Activated T-helper 2 cell treated with anti-CD3 and anti-CD28 coated beads, Interferon-gamma antibody, Interleukin-2, Interleukin-4, amounts not matched to agents 10 μg/mL and 5 μg/mL and 100 μg/mL, durations not matched to agents 14 hours and 24 hours and 36 hours (primary cell): ENCODE results near the gene CMTM4. TPM values are rescaled to one million over a fixed set of nuclear protein-coding genes. Genes with fewer than 3 reads are reported as not detected.

Source experiments
- DNase-seq: peaks from one replicate; pipeline ENCODE4 v3.0.0; 2021; ENCODE audit warnings: low spot score
- H3K27ac Mint-ChIP-seq: one replicate; pipeline ENCODE4 v1.8.0; 2021; ENCODE audit warnings: mixed read lengths
- H3K27me3 Mint-ChIP-seq: one replicate; pipeline ENCODE4 v1.8.0; 2021; ENCODE audit warnings: low read depth, mixed read lengths
- H3K36me3 Mint-ChIP-seq: one replicate; pipeline ENCODE4 v1.8.0; 2021; ENCODE audit warnings: low read depth, mixed read lengths
- H3K4me1 Mint-ChIP-seq: one replicate; pipeline ENCODE4 v1.8.0; 2021; ENCODE audit warnings: low read depth, mixed read lengths
- H3K4me3 Mint-ChIP-seq: one replicate; pipeline ENCODE4 v1.8.0; 2021; ENCODE audit warnings: low read depth, mild to moderate bottlenecking, moderate library complexity, mixed read lengths
- H3K9me3 Mint-ChIP-seq: one replicate; pipeline ENCODE4 v1.8.0; 2021; ENCODE audit warnings: mixed read lengths
- intact Hi-C: fragments of 100-400 bp; cut with micrococcal nuclease; formaldehyde crosslinking; loops from one replicate; pipeline ENCODE4 v1.15.1; 2023
- total RNA-seq: library from RNA; stranded (reverse); gene quantifications from 2 replicates; pipeline ENCODE4 v1.2.3, GENCODE V29; 2022

CMTM4 gene
- total RNA-seq, 1 donor from 2014 or later = 4.0 TPM

DNA sequence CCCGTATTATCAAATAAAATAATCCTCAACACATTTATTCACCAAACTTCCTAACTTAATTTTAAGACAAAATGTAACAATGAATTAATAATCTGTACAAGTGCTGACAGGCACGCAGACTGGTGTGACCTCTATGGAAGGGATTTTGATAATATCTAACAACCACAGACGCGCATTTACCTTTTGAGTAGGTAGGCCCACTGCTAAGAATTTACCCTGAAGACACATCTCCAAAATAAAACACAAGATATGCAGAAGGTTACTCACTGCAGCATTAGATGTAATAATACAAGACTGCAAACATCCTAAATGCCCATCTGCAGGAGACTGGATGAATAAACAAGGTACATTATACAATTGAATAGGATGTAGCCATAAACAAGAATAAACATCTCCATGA is 22.7 kb upstream of the CMTM4 start:
- intact Hi-C loops = no loop called here
- no peak overlapping the region for H3K4me3 Mint-ChIP-seq

DNA sequence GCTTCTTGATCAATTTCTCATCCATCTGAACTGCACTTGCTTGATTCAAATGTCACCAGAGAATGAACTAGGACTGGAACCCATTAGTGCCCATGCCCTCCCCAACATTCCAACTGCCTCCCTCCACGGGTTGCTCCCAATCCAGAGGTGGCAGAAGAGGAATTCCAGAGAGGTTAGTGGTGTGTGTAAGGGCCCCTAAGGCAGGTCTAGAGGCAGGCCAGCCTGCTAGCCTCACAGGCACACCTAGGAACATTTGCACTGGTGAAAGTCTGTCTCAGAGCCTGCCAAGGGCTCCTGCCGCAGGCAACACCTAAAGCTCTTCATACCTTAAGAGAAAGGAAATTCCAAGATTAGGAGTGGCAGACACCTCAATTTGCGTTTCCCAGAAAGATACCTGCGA is 21.2 kb upstream of the CMTM4 start:
- H3K9me3 Mint-ChIP-seq = no peaks in the 10 kb centered on the region
- H3K36me3 Mint-ChIP-seq = peaks cover 14% of the 10 kb centered on the region
- no peaks in the 10 kb centered on the region for H3K27me3 Mint-ChIP-seq
- intact Hi-C loops = no loop called here
- no peaks in the 10 kb centered on the region for H3K4me1 Mint-ChIP-seq
- no peak overlapping the region for H3K27ac Mint-ChIP-seq
- no peak for DNase-seq
- no peak overlapping the region for H3K4me3 Mint-ChIP-seq

More for the DNA sequence above, 22.7 kb upstream of the CMTM4 start:
- Mint-ChIP-seq H3K27me3 (no peaks in the 10 kb centered on the region), H3K36me3 (peaks cover 27% of the 10 kb centered on the region), H3K27ac (no peak overlapping the region), H3K9me3 (no peaks in the 10 kb centered on the region), H3K4me1 (no peaks in the 10 kb centered on the region)
- DNase-seq = no peak

DNA sequence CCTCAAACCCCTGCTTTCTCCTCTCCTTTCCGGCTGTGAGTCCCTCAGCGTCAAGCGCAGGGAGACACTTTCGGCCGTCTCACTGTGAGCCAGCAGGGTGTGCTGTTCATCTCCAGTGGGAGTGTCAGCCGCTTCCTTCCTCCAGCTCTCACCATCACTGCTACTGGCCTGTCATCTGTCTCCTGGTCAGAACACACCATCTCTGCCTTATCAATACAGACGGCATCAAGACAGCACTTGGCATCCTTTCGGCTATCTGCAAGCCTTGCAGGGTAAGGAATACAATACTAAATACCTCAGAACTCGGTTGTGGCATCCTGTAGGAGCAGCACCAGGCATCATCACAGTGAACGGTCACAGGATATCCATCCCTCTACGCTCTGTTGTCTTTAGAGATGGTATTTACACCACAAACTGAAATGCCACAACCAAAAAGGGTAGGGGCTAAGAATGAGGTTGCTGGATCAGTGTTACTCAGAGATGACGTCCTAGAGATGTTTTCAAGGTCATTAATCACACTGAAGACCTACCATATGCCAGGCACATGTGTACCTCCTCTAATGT is 20.7 kb upstream of the CMTM4 start:
- no peak for DNase-seq
- intact Hi-C loops = no loop called here
- Mint-ChIP-seq H3K4me3 (no peak overlapping the region), H3K9me3 (no peaks in the 10 kb centered on the region), H3K27me3 (peaks cover 3% of the 10 kb centered on the region), H3K4me1 (no peaks in the 10 kb centered on the region), H3K27ac (no peak overlapping the region), H3K36me3 (peaks cover 10% of the 10 kb centered on the region)

DNA sequence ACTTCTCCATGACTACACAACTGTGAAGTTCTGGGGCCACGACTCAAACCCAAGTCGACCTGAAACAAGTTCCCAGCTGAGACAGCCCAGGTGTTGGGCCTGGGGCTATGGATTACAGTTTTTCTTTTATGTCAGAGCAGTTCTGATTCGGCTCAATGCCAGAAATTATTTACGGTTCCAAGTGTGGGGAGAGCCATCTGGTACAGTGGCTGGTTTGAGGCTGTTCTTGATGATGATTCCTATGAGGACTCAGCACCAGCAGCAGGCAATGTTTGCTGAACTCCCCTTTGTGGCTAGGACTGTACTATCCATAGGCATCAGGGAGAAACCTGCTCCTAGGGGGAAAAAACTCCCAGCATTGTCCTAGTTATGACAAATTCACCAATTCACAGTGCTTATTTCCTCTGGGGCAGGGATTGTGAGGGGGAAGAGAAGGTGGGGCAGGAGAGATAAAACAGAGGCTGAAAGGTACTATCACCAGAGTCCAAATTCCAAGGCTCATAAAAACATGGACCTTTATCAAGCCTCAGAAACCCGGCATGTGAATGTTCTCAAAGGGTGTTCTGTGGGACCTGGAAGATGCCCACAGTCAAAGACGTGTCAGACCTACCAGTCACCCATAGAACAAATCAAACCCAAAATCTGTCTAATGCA is 18.2 kb upstream of the CMTM4 start:
- intact Hi-C loops = no loop called here

DNA sequence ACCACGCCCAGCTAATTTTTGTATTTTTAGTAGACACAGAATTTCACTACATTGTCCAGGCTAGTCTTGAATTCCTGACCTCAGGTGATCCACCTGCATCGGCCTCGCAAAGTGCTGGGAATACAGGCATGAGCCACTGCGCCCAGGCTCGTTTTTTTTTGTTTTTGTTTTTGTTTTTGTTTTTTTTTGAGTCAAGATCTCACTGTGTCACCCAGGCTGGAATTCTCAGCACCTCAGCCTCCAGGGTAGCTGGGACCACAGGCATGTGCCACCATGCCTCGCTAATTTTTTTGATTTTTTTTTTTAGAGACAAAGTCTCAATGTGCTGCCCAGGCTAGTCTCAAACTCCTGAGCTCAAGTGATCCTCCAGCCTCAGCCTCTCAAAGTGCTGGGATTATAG is 17.5 kb upstream of the CMTM4 start:
- Mint-ChIP-seq H3K27ac (no peak overlapping the region), H3K36me3 (peaks cover under 1% of the 10 kb centered on the region), H3K9me3 (no peaks in the 10 kb centered on the region), H3K4me3 (no peak overlapping the region), H3K27me3 (peaks cover 3% of the 10 kb centered on the region), H3K4me1 (no peaks in the 10 kb centered on the region)
- intact Hi-C loops = no loop called here
- no peak for DNase-seq

More for the DNA sequence above, 18.2 kb upstream of the CMTM4 start:
- Mint-ChIP-seq H3K9me3 (no peaks in the 10 kb centered on the region), H3K27me3 (peaks cover 3% of the 10 kb centered on the region), H3K36me3 (peaks cover 3% of the 10 kb centered on the region), H3K4me3 (no peak overlapping the region), H3K4me1 (no peaks in the 10 kb centered on the region), H3K27ac (no peak overlapping the region)
- no peak for DNase-seq

DNA sequence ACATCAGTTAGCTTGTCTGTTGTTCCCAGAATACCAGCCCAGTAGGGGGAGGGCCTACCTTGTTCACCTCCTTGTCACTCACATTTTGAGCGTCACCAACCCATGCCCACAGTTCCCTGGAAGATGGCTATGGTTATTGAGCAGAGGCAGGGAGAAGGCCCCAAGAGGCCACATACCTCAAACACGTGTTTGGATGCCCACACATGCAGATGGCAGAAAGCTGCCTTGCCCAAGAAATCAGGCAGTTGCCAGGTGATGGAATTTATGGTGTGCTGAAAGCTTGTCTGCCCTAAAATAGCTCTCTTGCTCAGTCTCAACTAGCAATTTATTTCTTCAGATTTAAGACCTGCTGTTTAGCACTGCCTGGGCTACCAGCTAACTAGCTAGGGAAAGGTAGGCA is 16.5 kb upstream of the CMTM4 start:
- intact Hi-C loops = no loop called here
- Mint-ChIP-seq H3K27ac (no peak overlapping the region), H3K9me3 (no peaks in the 10 kb centered on the region), H3K4me1 (no peaks in the 10 kb centered on the region), H3K27me3 (peaks cover 7% of the 10 kb centered on the region), H3K36me3 (no peaks in the 10 kb centered on the region), H3K4me3 (no peak overlapping the region)
- no peak for DNase-seq

DNA sequence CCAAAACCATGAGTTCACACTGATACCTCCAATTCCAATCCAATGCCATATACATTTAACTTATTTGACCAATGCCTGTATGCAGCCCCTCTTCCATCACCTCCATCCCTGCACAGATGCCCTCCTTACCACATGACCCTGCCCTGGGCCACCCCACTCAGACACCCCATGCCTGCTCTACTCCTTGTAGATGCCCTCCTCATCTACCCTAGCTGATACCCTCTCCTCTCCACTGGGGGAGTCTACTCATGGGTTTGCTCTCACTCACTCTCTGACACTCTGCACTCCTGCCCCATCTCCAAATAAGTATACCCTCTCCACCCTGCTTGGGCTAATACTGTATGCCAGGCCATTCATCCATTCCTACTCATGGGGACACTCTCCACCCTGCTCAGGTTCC is 16.0 kb upstream of the CMTM4 start:
- Mint-ChIP-seq H3K27ac (no peak overlapping the region), H3K9me3 (no peaks in the 10 kb centered on the region), H3K27me3 (peaks cover 9% of the 10 kb centered on the region), H3K36me3 (no peaks in the 10 kb centered on the region), H3K4me1 (no peaks in the 10 kb centered on the region), H3K4me3 (no peak overlapping the region)
- no peak for DNase-seq
- intact Hi-C loops = no loop called here

DNA sequence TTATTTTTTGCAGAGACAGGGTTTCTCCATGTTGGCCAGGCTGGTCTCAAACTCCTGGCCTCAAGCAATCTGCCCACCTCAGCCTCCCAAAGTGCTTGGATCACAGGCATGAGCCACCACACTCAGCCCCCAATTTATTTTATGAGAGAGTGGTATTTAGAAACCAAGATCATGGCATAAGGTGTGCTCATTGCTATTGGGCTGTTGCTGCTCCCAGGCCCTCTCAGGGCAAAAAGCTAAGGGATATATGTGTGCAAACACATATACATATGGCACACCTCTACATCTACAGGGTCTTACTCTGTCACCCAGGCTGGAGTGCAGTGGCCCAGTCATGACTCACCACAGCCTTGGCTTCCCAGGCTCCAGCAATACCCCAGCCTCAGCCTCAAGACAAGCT is 15.0 kb upstream of the CMTM4 start:
- no peaks in the 10 kb centered on the region for H3K36me3 Mint-ChIP-seq
- H3K4me1 Mint-ChIP-seq = no peaks in the 10 kb centered on the region
- DNase-seq = no peak
- intact Hi-C loops = no loop called here
- H3K27me3 Mint-ChIP-seq = peaks cover 10% of the 10 kb centered on the region
- no peak overlapping the region for H3K4me3 Mint-ChIP-seq
- no peak overlapping the region for H3K27ac Mint-ChIP-seq
- H3K9me3 Mint-ChIP-seq = no peaks in the 10 kb centered on the region

DNA sequence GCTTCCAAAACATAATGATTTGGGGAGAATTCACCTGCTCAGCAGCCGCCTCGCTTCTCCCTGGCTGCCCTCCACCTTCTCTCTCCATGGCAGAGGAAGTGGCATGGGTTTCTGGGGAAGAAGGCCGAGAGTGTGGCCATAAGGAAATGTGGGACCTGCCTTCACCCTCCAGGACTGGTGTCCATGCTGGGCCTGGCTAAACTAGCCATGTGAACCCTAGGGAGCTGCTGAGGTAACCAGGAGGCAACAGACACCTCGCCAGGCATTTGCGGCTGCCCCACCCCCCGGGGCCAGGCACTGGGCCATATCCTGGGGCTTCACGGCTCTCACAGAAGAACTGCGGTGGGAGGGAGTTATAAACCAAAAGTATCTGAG is 9.9 kb upstream of the CMTM4 start:
- DNase-seq = no peak
- H3K27me3 Mint-ChIP-seq = peaks cover 13% of the 10 kb centered on the region

DNA sequence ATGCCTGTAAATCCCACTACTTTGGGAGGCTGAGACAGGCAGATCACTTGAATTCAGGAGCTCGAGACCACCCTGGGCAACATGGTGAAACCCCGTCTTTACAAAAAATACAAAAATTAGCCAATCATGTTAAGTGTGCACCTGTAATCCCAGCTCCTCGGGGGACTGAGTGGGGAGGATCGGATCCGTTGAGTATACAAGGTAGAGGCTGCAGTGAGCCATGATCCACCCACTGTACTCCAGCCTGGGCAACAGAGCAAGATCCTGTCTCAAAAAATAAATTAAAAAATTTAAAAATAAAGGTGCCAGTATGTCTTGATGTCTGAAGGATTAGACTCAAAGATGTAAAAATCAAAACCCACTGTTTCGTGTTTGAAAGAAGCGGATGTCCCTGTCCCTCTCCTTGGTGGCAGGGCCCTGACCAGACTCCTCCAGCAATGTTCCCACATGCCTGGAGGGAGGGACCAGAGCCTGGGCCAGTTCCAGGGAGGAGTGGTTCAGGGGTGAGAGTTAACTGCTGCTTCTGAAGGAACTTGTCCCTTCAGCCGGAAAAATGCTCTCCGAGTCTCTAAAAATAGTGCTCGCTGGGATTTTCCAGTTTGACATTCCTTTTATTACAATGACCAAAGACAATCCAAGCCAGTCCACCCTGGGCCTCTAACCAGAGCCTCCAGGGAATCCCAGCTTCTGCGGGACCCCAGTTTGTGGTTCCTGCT is 9.4 kb upstream of the CMTM4 start:
- DNase-seq = no peak
- no peak overlapping the region for H3K4me3 Mint-ChIP-seq
- H3K9me3 Mint-ChIP-seq = no peaks in the 10 kb centered on the region
- no peaks in the 10 kb centered on the region for H3K36me3 Mint-ChIP-seq
- peaks cover 13% of the 10 kb centered on the region for H3K27me3 Mint-ChIP-seq
- intact Hi-C loops = no loop called here
- H3K27ac Mint-ChIP-seq = no peak overlapping the region
- peaks cover under 1% of the 10 kb centered on the region for H3K4me1 Mint-ChIP-seq

More for the DNA sequence above, 9.9 kb upstream of the CMTM4 start:
- no peak overlapping the region for H3K4me3 Mint-ChIP-seq
- H3K9me3 Mint-ChIP-seq = no peaks in the 10 kb centered on the region
- H3K36me3 Mint-ChIP-seq = no peaks in the 10 kb centered on the region
- intact Hi-C loops = no loop called here
- H3K4me1 Mint-ChIP-seq = no peaks in the 10 kb centered on the region
- H3K27ac Mint-ChIP-seq = no peak overlapping the region

DNA sequence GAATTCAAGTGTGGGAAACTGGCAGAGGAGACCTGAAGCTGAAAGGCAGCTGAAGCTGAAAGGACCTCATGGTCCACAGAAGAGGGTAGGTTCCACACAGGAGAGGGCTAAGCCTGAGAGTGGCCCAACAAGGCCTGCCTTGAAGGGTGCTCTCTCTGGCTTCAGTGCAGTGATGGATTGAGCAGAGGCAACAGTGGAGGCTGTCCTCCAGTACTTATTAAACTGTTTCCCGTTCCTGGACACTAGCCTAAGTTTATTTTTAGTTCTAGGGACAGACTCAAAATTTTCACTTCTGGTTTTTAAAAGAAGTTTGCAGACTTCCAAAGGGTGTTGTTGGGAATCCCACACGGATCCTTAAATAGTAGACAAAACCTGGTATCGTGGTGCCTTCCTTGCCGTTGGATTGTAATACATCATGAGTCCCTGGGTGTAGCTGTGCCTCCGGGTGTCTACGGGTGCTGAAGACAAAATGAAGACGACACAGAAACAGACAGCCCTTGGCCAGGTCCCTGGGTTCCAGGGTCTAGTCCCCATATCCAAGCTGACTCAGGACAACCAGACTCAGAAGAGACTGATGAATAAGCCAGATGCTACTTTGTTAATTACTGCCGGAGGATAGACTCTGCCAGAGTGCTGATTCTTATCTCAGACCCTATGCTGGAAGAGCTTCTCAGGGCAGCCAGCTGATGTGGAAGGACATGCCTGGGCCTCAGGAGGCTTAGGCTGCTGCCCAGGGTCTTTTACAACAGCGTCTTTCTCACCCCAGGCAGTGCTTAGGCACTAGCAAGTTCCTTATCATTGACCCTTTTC is 7.1 kb upstream of the CMTM4 start:
- intact Hi-C loops = no loop called here
- Mint-ChIP-seq H3K4me3 (no peak overlapping the region), H3K9me3 (no peaks in the 10 kb centered on the region), H3K27ac (no peak overlapping the region), H3K4me1 (peaks cover 2% of the 10 kb centered on the region), H3K36me3 (no peaks in the 10 kb centered on the region), H3K27me3 (peaks cover 19% of the 10 kb centered on the region)
- DNase-seq = no peak

DNA sequence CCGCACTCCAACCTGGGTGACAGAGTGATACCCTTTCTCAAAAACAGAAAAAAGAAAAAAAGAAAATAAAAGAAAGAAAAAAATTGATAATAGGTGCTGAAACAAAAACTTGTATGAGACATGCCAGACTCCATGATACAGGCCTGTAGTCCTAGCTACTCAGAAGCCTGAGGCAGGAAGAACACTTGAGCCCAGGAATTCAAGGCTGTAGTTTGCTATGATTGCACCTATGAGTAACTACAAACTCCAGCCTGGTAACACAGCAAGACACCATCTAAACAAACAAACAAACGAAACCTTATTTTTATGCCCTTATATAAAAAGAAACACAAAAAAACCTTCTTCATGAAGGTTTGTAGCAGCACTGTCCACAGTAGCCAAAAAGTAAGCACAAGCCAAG is 5.0 kb upstream of the CMTM4 start:
- peaks cover 28% of the 10 kb centered on the region for H3K27me3 Mint-ChIP-seq
- H3K4me3 Mint-ChIP-seq = no peak overlapping the region
- no peak overlapping the region for H3K27ac Mint-ChIP-seq
- no peaks in the 10 kb centered on the region for H3K9me3 Mint-ChIP-seq
- intact Hi-C loops = no loop called here
- no peaks in the 10 kb centered on the region for H3K36me3 Mint-ChIP-seq
- DNase-seq = no peak
- H3K4me1 Mint-ChIP-seq = peaks cover 5% of the 10 kb centered on the region

DNA sequence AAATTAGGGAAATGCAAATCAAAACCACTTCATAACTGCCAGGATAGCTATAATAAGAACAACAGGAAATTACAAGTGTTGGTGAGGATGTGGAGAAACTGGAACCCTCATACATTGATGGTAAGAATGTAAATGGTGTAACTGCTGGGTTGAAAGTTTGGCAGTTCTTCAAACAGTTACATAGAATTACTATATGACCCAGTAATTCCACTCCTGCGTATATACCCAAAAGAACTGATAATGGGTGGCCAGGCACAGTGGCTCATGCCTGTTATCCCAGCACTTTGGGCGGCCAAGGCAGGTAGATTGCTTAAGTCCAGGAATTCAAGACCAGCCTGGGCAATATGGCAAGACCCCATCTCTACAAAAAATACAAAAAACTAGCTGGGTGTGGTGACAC is 4.5 kb upstream of the CMTM4 start:
- Mint-ChIP-seq H3K36me3 (no peaks in the 10 kb centered on the region), H3K27ac (no peak overlapping the region), H3K4me3 (no peak overlapping the region), H3K9me3 (no peaks in the 10 kb centered on the region), H3K27me3 (peaks cover 28% of the 10 kb centered on the region), H3K4me1 (peaks cover 5% of the 10 kb centered on the region)
- intact Hi-C loops = no loop called here
- no peak for DNase-seq
